IMR-90 (cell line): ENCODE results near the gene NCBP2. TPM values are rescaled to one million over a fixed set of nuclear protein-coding genes. Genes with fewer than 3 reads are reported as not detected.

Experiments used
- ATAC-seq: fragments of 200-7000 bp; cut with Tn5 transposase; 2 replicates; pipeline ENCODE4 v1.9.1; 2020; ENCODE audit warnings: low read depth, mild to moderate bottlenecking, moderate library complexity
- BruUV-seq: library from RNA; stranded (reverse); fragments of 400-500 nt; replicated peaks from 2 replicates; lab custom pipeline; 2021; lab: Mats Ljungman, UMichigan
- CTCF ChIA-PET: fragments of 300-600 bp; formaldehyde crosslinking; extraction: SDS; loops from one replicate; lab custom pipeline; 2021; ENCODE audit warnings: antibody characterized with exemption; lab: Yijun Ruan, JAX
- POLR2A ChIA-PET: fragments of 300-600 bp; sonication (Branson Sonifier 250); formaldehyde crosslinking; loops from one replicate; lab custom pipeline; 2022; ENCODE audit warnings: antibody characterized with exemption; ENCODE audit not compliant: unreplicated experiment; lab: Charles Lee
- DNase-seq: peaks from one replicate; pipeline ENCODE4 v3.0.0; 2013
- H2AFZ ChIP-seq: replicated peaks from 2 replicates; pipeline ENCODE3; 2013; ENCODE audit warnings: low read length, mild to moderate bottlenecking; ENCODE audit not compliant: poor library complexity
- H2AK5ac ChIP-seq: 2 replicates; pipeline ENCODE4 v1.6.1; 2013; ENCODE audit warnings: low read depth, low read length, inconsistent platforms
- H2AK9ac ChIP-seq: replicated peaks from 2 replicates; pipeline ENCODE3; 2013; ENCODE audit warnings: mild to moderate bottlenecking, low read depth, low read length, moderate library complexity; ENCODE audit not compliant: poor library complexity
- H2BK120ac ChIP-seq: 2 replicates; pipeline ENCODE4 v1.6.1; 2013; ENCODE audit warnings: low read depth, low read length, inconsistent platforms
- H2BK15ac ChIP-seq: 3 replicates; pipeline ENCODE4 v1.6.1; 2013; ENCODE audit warnings: low read depth, low read length, inconsistent platforms
- H2BK20ac ChIP-seq: 2 replicates; pipeline ENCODE4 v1.6.1; 2013; ENCODE audit warnings: low read depth, mild to moderate bottlenecking, inconsistent platforms, low read length, moderate library complexity
- H2BK5ac ChIP-seq: 2 replicates; pipeline ENCODE4 v1.6.1; 2013; ENCODE audit warnings: mild to moderate bottlenecking, low read depth, low read length, inconsistent platforms; ENCODE audit not compliant: poor library complexity, severe bottlenecking
- H3K14ac ChIP-seq: replicated peaks from 2 replicates; pipeline ENCODE4 v1.6.1; 2013; ENCODE audit warnings: low read depth, low read length, inconsistent platforms
- H3K18ac ChIP-seq: 2 replicates; pipeline ENCODE4 v1.6.1; 2013; ENCODE audit warnings: low read depth, low read length, control low read depth
- H3K23ac ChIP-seq: 2 replicates; pipeline ENCODE4 v1.6.1; 2013; ENCODE audit warnings: low read depth, low read length, inconsistent platforms
- H3K27ac ChIP-seq: 2 replicates; pipeline ENCODE4 v1.5.1; 2013; ENCODE audit warnings: mild to moderate bottlenecking, control low read depth, low read length; ENCODE audit not compliant: insufficient read depth
- H3K27me3 ChIP-seq: 2 replicates; pipeline ENCODE4 v1.6.1; 2013; ENCODE audit warnings: low read length; ENCODE audit not compliant: control insufficient read depth, insufficient read depth
- H3K36me3 ChIP-seq: 2 replicates; pipeline ENCODE4 v1.6.1; 2013; ENCODE audit warnings: low read length, mixed read lengths; ENCODE audit not compliant: control insufficient read depth, insufficient read depth
- H3K4ac ChIP-seq: 2 replicates; pipeline ENCODE4 v1.6.1; 2013; ENCODE audit warnings: low read depth, low read length, inconsistent platforms
- H3K4me1 ChIP-seq: 2 replicates; pipeline ENCODE4 v1.6.1; 2013; ENCODE audit warnings: low read length, mixed read lengths; ENCODE audit not compliant: control insufficient read depth, insufficient read depth
- H3K4me2 ChIP-seq: 2 replicates; pipeline ENCODE4 v1.6.1; 2013; ENCODE audit warnings: low read depth, mild to moderate bottlenecking, control low read depth, low read length, moderate library complexity
- H3K4me3 ChIP-seq: 2 replicates; pipeline ENCODE4 v1.5.1; 2013; ENCODE audit warnings: low read depth, mild to moderate bottlenecking, control low read depth, low read length, moderate library complexity; ENCODE audit not compliant: insufficient read depth
- H3K56ac ChIP-seq: 2 replicates; pipeline ENCODE4 v1.6.1; 2013; ENCODE audit warnings: low read length, inconsistent platforms; ENCODE audit not compliant: insufficient read depth; ENCODE audit errors: extremely low read depth
- H3K79me1 ChIP-seq, 2 experiments: 2 replicates each; pipeline ENCODE4 v1.6.1; 2013; ENCODE audit warnings: low read length in 2 of 2, inconsistent platforms in 1 of 2, low read depth in 1 of 2
- H3K9ac ChIP-seq: 2 replicates; pipeline ENCODE4 v1.6.1; 2013; ENCODE audit warnings: low read depth, low read length, control low read depth
- H3K9me1 ChIP-seq: 2 replicates; pipeline ENCODE4 v1.6.1; 2013; ENCODE audit warnings: low read length, inconsistent platforms; ENCODE audit not compliant: insufficient read depth
- H3K9me3 ChIP-seq: 2 replicates; pipeline ENCODE4 v1.6.1; 2013; ENCODE audit warnings: low read length; ENCODE audit not compliant: control insufficient read depth, insufficient read depth
- H4K20me1 ChIP-seq: 2 replicates; pipeline ENCODE4 v1.6.1; 2013; ENCODE audit warnings: low read length, inconsistent platforms; ENCODE audit not compliant: insufficient read depth
- H4K5ac ChIP-seq: 2 replicates; pipeline ENCODE4 v1.6.1; 2013; ENCODE audit warnings: mild to moderate bottlenecking, low read depth, low read length, control low read depth
- H4K8ac ChIP-seq, 2 experiments: 2 replicates each; pipeline ENCODE4 v1.6.1; 2013; ENCODE audit warnings: low read depth in 2 of 2, low read length in 2 of 2, control low read depth in 1 of 2, inconsistent platforms in 1 of 2
- H4K91ac ChIP-seq: 2 replicates; pipeline ENCODE4 v1.6.1; 2013; ENCODE audit warnings: low read depth, low read length, inconsistent platforms; ENCODE audit not compliant: insufficient read depth
- BHLHE40 ChIP-seq: fragments of 150-350 bp; IDR thresholded peaks from 2 replicates; pipeline ENCODE4 v1.6.1; 2016; ENCODE audit warnings: mild to moderate bottlenecking, low read depth, low read length
- CTCF ChIP-seq: conservative IDR thresholded peaks from 2 replicates; pipeline ENCODE4 v1.5.1; 2012; ENCODE audit warnings: mild to moderate bottlenecking, low read depth, low read length, improper control_type of control experiment
- MAFK ChIP-seq: IDR thresholded peaks from 2 replicates; pipeline ENCODE4 v1.6.1; 2012; ENCODE audit warnings: low read depth, low read length, improper control_type of control experiment
- WGBS, 2 experiments: methylation state at CpG; one replicate each; pipeline versions ENCODE4 v1.1.5 to v1.1.7; 2013; ENCODE audit warnings: missing lambda C conversion rate in 2 of 2; ENCODE audit not compliant: insufficient read length in 1 of 2; ENCODE audit errors: extremely low coverage in 2 of 2; 5-methylcytosine and 5-hydroxymethylcytosine counted together
- dilution Hi-C: fragments of 300-500 bp; cut with HindIII; formaldehyde crosslinking; loops from one replicate; pipeline ENCODE4 v1.14.3; 2018; ENCODE audit warnings: low sequenced_read_pairs; ENCODE audit not compliant: unreplicated experiment
- in situ Hi-C: fragments of 300-500 bp; cut with MboI; formaldehyde crosslinking; loops from 3 replicates; pipeline ENCODE4 v1.14.3; 2019; ENCODE audit warnings: low sequenced_read_pairs, inconsistent platforms, mixed read lengths
- intact Hi-C: fragments of 100-400 bp; cut with micrococcal nuclease; formaldehyde crosslinking; loops from 2 replicates; pipeline ENCODE4 v1.10.0; 2022
- polyA plus RNA-seq, 3 experiments: library from polyadenylated mRNA; depleted of rRNA; stranded (reverse); fragments of >200 nt; gene quantifications; 2 replicates each; pipeline ENCODE4 v1.2.3, GENCODE V29; 2012; ENCODE audit warnings: low replicate concordance in 1 of 3
- total RNA-seq: library from RNA; depleted of rRNA; stranded (reverse); fragments of >200 nt; gene quantifications from 2 replicates; pipeline ENCODE4 v1.2.3, GENCODE V29; 2012

Gene NCBP2
- total and polyA plus RNA-seq, 2 of the 4 experiments (the other 2 are of a cell fraction): 42.8 to 73.6 TPM

- Histone ChIP-seq H2BK15ac (no peak overlapping the region), H3K27ac (no peak overlapping the region), H3K4me2 (no peak overlapping the region; the same call in 1 of the 2 replicates), H3K4me3 (no peak overlapping the region), H2BK5ac (no peak overlapping the region), H2AK5ac (no peak overlapping the region), H4K91ac (no peak overlapping the region), H3K9me3 (no peaks in the 10 kb centered on the region), H3K4me1 (peaks cover 4% of the 10 kb centered on the region), H2BK20ac (no peak overlapping the region), H3K18ac (no peak overlapping the region), H2BK120ac (no peak overlapping the region), H3K23ac (no peak overlapping the region), H3K79me1 (no peaks in the 10 kb centered on the region), H2AFZ (peak overlapping the region; percentile 56), H3K36me3 (no peaks in the 10 kb centered on the region), H3K9ac (no peak overlapping the region), H3K4ac (no peak overlapping the region), H3K56ac (no peak overlapping the region), H4K5ac (no peak overlapping the region), H3K27me3 (peaks cover 44% of the 10 kb centered on the region), H4K20me1 (no peaks in the 10 kb centered on the region), H3K9me1 (no peaks in the 10 kb centered on the region), H2AK9ac (no peak overlapping the region), H4K8ac (no peak overlapping the region), H3K14ac (no peak overlapping the region)
- intact Hi-C loops (no loop called here), in situ Hi-C loops (loop anchor here (25.0 kb wide), 1 partner anchor 354 kb away; no protein-coding TSS in a partner anchor), dilution Hi-C loops (no loop called here)
- 17% methylated on average over 29 of the region's 47 CpGs; no CpG with 5 or more reads in 1 of the 2 experiments for WGBS, 2 experiments
- TF ChIP-seq MAFK (no peak), CTCF (no peak), BHLHE40 (peak; percentile 46; the same call in 1 of the 2 replicates)
- POLR2A ChIA-PET: no interaction called here
- CTCF ChIA-PET: no interaction called here
- BruUV-seq: no TSS peak
- DNase-seq: no peak
- ATAC-seq: no peak
These were observed 24.4 kb upstream of the NCBP2 start for GRCh38 chr3:196966526-196967401.
